Left kidney (tissue), 2 donors: Measurements from ENCODE around the gene RPS6KA2. TPM values are rescaled to one million over a fixed set of nuclear protein-coding genes. Genes with fewer than 3 reads are reported as not detected.

ENCODE experiments used
- DNase-seq: peaks from one replicate; pipeline ENCODE4 v3.0.0-alpha.2; 2013
- polyA plus RNA-seq: library from polyadenylated mRNA; unstranded; fragments of 120-200 nt; gene quantifications from one replicate; pipeline ENCODE4 v1.2.1, GENCODE V29; 2013; ENCODE audit not compliant: insufficient read length

The RPS6KA2 gene
- polyA plus RNA-seq, 1 donor, result 29.2 TPM

- no peak for DNase-seq
Observed at GRCh38 chr6:166448432-166448831, 178.6 kb downstream of the RPS6KA2 start.

DNA sequence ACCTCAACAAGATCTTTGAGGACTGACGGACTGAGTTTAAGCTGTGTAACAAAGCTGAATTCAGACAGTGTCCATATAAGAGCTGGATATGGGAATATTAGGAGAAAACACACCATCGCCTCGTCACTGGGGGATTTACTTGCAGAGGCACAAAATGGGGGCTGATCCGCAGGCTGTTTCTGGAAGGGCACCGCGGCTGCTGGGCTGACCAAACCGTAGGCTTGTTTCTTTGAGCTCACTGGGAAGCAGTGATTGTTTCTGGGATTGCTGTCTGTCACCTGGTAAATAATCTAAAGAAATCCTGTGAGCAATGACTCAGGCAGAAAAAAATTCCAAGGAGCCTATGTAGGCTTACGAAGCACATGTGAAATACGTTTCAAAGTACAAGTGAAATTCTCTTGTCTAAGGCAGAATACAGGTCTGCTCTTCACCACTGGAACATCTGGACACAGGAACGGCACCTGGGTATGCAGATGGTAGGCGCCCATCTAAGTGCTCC is 180.4 kb downstream of the RPS6KA2 start:
- no peak for DNase-seq

DNA sequence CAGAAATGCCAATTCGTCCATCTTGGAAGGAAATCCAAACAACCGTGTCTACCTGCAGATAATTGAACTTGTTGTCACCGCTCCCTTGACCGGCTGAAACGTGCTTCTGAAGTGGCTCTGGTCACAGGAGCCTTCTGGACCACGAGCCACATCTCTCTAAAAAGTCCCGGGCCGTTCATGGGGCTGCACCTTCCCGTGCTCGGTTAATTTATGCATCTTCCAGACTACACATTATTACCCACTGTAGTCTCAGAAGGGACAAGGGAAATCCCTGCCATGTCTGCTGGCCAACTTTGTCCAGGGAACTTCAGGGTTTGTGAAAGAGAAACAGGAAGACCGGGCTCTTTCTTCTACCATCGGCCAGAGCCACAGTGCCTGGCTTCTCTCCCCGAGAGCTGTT is 180.9 kb downstream of the RPS6KA2 start:
- no peak for DNase-seq

- no peak for DNase-seq
Observed at GRCh38 chr6:166444446-166444845, 182.6 kb downstream of the RPS6KA2 start.

GRCh38 chr6:166443166-166443565 is 183.9 kb downstream of the RPS6KA2 start:
- no peak for DNase-seq

DNA sequence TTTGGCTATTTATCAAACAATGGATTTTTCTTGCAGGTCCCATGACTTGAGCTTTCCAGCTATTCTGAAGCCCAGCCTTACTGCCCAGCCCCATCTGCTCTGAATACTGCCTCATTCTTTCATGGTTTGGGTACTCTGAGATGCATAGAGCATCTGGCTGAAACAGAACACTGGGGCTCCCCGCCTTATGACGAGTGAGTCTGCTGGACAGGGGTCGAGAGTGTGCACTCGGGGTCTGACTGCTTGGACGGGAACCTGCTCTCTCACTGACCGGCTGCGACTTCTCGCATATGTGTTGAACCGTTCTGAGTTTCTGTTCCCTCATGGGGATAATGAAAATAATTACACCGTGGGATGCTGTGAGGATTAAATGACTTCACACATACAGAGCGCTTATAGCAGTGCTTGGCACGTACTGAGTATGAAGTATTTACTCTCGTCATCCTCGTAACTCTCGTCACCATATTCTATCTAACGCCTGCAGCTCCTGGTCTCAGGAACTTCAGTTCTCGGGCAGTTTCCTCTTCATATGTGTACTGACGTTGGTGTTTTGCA is 184.8 kb downstream of the RPS6KA2 start:
- no peak for DNase-seq

DNA sequence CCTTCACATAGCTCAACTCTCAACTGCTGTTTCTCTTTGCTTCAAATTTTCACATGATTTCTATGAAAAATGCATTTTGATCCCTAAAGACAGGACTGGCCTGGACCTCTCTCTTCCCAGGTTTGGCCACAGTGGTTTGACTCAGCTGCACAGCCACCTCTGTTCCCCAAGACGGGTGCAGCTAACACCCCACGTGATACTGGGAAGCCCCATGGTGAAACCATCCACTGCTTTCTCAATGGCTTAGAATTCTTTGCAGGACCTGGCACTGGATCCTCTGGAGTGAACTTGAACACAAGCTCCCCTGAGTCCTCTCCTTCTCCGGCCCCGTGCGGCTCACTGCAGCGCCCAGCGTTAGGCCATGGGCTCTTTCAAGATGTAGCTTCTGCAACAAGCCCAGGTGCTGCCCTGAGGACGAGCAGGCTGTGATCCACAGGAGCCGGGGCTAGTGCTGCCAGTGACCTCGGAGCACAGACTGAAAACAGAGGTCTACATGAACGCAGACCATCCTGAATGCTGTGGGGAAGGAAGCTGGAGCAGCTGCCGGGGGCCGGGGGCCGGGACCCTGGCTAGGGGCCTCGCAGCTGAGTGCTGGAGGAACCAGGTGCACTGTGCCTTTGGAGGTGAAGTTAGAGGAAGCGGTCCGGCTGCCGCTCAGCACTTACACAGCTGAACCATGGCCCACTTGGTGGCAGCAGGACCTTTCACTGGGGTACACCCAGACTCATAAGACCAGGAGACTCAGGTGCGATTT is 185.5 kb downstream of the RPS6KA2 start:
- no peak for DNase-seq

DNA sequence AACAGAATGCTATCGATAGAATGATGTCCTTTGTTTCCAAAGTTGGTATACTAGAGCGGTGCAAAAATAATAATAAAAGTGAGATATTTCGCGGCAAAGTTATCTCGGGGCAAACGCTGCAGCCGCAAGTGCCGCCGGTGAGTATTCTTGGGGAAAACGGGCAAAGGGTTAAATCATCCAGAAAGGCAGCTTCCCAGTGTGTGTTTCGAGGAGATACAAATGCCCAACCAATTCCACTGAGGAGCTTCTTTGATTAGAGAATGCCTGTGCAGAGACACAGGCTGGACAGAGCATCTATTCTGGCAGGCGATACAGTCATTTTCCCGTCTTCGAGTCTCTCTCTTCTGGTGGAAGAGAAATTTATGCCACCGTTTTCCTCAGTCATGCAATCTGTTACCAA is 186.3 kb downstream of the RPS6KA2 start:
- DNase-seq, result no peak

GRCh38 chr6:166440106-166440505 is 186.9 kb downstream of the RPS6KA2 start:
- no peak for DNase-seq

DNA sequence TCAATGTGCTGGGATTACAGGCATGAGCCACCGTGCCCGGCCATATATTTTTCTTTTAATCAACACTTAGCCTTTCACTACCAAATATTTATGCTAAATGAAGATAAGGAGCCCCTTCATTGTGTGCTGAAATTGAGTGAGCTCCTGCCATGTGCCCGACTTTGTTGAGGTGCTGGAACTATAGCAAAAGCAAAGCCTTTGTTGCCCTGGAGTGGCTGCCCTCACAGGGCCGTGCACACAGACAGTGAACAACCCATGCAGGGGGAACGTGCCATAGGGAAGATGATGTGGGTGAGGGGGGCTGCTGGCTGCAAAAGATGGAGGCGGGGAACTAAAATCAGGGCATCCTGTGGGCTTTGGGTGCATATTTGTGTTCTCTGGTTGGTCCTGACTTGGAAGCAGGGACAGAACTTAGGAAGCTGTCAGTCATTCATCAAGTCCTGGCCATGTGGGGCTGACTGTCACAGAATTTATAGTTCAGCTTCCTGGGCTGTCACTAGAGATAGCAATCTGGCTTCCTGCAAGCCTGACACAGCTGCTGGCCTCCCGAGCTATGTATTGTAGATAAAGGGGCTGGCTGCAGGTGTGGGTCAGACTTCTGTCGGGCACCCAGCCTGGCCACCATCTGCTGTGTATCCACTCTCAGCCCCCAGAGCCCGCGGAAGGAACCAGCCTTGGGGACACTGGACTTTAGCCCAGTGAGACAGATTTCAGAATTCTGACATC is 187.5 kb downstream of the RPS6KA2 start:
- no peak for DNase-seq

DNA sequence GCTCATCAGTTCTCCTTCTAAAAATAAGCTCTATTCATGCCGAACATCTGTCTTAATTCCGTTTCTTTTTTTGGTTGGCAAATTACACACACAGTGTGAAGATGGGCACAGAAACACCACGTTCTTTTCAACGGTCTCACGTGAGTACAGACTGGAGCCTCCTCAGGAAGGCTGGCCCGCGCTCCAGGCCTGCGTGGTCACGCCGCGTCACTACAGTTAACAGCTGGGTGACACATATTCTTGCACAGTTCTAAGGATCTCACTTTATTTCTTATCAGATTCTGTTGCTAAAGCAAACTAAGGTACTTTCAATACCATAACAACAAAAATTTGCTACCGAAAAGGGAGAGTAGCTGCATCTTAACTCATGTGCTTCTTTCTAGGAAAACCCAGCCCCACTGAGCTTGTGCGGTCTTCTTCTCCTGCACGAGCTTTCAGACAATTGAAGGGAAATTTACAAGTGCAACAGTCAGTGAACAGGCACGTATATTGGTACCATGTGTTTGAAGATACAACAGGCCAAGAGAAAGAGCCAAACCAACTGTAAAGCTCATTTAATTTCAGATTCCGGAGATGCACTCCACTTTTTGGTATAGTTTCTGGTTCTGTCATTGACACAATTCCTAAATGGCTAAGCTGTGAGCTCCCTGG is 188.7 kb downstream of the RPS6KA2 start:
- no peak for DNase-seq

GRCh38 chr6:166437661-166438060 is 189.4 kb downstream of the RPS6KA2 start:
- no peak for DNase-seq

- no peak for DNase-seq
Observed at GRCh38 chr6:166436195-166437139, 190.6 kb downstream of the RPS6KA2 start.

GRCh38 chr6:166435574-166435973 is 191.5 kb downstream of the RPS6KA2 start:
- no peak for DNase-seq

DNA sequence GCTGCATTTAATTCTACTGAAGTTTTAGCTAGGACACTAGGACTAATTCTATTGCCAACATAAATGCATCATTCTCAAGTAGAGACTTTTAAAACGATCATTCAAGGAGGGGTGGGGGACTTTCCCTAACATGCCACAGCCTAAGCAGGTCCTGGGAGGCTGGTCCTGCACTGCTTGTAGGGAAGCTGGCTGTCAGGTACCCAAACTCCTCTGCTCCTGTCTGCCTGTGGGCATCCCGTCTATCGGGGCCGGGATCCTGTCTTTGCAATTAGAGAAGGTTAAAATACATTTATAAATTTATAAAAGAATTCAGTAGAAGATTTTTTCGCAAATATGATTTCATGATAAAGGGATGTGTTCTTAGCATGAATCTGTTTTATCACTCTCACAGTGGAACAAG is 192.7 kb downstream of the RPS6KA2 start:
- no peak for DNase-seq

DNA sequence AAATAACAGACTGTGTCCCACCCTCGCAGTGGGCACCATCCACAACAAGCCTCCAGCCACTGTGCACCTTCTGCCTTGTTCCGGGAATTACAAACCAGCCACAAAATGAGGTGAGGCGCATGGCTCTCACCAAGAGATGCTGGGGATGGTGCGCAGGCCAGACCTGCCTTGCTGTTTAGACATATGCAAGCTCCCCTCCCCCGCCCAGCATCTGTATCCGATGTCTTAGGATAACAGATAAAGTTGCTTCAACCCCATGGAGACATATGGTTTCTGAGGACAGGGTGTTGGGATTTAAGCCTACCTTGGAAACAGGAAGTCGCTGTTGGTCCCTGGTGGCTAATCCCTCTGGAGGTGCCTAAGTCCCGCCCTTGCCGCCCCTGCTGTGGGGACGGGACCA is 194.0 kb downstream of the RPS6KA2 start:
- DNase-seq, result no peak

DNA sequence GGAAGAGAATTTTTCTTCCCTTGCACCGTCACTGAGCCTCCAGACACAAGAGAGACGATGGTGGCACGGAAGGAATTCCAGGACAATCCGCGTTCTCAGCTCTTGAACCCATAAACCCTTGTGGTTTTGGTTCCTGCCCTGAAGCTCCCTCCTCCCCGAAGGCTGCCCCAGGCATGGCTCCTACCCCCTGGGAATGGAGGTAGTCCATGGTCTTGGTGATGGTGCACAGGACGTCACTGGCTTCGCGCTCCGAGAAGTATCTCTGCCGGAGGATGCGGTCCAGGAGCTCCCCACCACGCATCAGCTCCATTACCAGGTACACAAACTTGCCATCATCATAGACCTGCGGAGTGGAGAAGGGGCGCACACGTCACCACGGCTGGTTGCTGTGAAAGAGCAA is 196.8 kb downstream of the RPS6KA2 start:
- DNase-seq, result no peak

DNA sequence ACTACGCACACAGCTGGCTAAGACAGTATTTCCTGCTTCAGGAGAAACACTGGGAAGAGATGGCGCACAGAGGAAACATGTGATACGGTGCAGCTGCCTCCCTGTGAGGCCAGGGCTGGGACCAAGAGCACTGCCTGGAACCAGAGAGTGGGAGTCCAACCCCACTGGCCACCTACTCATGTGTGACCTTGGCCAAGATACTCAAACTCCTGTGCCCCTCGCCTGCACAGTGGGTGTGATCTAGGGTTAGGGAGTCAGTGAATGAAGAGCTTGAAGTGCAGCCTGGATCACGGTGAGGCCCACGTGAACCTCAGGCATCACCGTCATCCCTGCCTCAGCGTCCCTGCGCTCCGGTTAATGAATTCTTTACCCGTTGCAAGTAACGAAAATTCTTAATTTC is 202.6 kb downstream of the RPS6KA2 start:
- DNase-seq, result no peak

DNA sequence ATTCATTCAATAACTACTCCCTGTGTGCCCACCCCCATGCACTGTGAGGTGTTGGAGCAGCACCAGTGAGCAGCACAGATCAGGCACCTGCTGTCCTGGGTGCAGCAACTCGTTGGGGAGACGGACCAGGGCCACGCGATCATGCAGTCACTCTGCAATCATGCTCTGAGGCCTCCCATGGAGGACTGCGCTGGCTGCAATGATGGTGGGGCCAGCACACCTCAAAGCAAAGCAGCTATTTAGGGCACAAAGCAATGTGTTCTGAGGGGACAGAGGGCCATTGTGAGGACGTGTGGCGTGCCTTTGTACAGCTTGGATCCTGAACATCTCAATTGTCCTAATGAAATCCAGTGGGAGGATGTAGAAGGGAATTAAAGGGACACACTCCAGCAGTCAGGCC is 203.3 kb downstream of the RPS6KA2 start:
- no peak for DNase-seq

- no peak for DNase-seq
Observed at GRCh38 chr6:166423051-166423745, 203.9 kb downstream of the RPS6KA2 start.
